ENCODE results near the gene PRDM15.

PRDM15 gene

GRCh38 chr21:41890355-41890754 is 11.2 kb upstream of the PRDM15 start:
- ChIA-PET POLR2A (ENCODE audit: low non-redundant PET) (no interaction called here), CTCF (no interaction called here)
- no peak for DNase-seq (ENCODE audit: low spot score)
- TF ChIP-seq, protein P1, sequence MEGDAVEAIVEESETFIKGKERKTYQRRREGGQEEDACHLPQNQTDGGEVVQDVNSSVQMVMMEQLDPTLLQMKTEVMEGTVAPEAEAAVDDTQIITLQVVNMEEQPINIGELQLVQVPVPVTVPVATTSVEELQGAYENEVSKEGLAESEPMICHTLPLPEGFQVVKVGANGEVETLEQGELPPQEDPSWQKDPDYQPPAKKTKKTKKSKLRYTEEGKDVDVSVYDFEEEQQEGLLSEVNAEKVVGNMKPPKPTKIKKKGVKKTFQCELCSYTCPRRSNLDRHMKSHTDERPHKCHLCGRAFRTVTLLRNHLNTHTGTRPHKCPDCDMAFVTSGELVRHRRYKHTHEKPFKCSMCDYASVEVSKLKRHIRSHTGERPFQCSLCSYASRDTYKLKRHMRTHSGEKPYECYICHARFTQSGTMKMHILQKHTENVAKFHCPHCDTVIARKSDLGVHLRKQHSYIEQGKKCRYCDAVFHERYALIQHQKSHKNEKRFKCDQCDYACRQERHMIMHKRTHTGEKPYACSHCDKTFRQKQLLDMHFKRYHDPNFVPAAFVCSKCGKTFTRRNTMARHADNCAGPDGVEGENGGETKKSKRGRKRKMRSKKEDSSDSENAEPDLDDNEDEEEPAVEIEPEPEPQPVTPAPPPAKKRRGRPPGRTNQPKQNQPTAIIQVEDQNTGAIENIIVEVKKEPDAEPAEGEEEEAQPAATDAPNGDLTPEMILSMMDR (conservative IDR thresholded peaks at IDR 0.05; ENCODE audit: low read depth) = no peak
- no peak overlapping the region for H3K27ac ChIP-seq

DNA sequence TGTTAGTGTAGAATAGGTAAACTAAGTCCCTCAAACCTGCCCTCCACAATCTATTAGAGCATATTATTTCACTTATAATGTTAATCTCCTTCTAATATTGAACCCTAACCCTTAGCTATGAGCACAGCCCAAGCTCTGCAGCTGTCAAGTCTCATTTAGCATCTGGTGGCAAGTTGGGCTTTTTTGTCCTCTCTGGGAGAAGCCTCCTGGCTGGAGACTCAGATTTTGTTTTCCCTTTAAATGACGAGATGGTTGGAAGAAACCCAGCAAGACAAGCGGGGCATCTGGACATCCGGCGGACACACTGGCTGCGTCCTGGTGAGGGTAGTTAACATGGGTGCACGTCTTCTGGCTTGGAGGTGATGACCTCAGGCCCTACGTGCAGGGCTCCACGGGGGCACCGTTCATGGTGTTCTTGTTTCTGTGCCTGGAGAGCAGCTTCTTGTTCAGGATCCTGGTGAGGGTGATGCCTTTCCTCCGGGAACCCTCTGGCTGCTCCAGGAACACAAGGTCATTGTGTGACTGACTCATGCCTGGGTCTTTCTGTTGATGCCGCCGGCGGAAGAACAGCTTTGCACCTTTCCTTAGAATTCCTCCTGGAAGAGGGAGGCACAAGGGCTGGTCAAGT is 9.7 kb upstream of the PRDM15 start:
- TF ChIP-seq, protein P1 (conservative IDR thresholded peaks at IDR 0.05; ENCODE audit: low read depth) = no peak
- no peak for DNase-seq (ENCODE audit: low spot score)
- no peak overlapping the region for H3K27ac ChIP-seq
- ChIA-PET POLR2A (ENCODE audit: low non-redundant PET) (no interaction called here), CTCF (no interaction called here)

- ChIA-PET POLR2A (ENCODE audit: low non-redundant PET) (no interaction called here), CTCF (no interaction called here)
- no peak overlapping the region for H3K27ac ChIP-seq
- TF ChIP-seq, protein P1 (conservative IDR thresholded peaks at IDR 0.05; ENCODE audit: low read depth) = no peak
- DNase-seq (ENCODE audit: low spot score) = no peak
Observed at GRCh38 chr21:41887667-41888066, 8.5 kb upstream of the PRDM15 start.

GRCh38 chr21:41886328-41886727 is 7.2 kb upstream of the PRDM15 start:
- CTCF ChIA-PET = interaction anchor here (0.5 to 1.1 kb wide), 2 partner anchors 16 to 239 kb away, joined by 3 read pairs; no protein-coding TSS in a partner anchor
- no peak for DNase-seq (ENCODE audit: low spot score)
- TF ChIP-seq, protein P1 (conservative IDR thresholded peaks at IDR 0.05; ENCODE audit: low read depth) = no peak
- no peak overlapping the region for H3K27ac ChIP-seq
- POLR2A ChIA-PET (ENCODE audit: low non-redundant PET) = no interaction called here

DNA sequence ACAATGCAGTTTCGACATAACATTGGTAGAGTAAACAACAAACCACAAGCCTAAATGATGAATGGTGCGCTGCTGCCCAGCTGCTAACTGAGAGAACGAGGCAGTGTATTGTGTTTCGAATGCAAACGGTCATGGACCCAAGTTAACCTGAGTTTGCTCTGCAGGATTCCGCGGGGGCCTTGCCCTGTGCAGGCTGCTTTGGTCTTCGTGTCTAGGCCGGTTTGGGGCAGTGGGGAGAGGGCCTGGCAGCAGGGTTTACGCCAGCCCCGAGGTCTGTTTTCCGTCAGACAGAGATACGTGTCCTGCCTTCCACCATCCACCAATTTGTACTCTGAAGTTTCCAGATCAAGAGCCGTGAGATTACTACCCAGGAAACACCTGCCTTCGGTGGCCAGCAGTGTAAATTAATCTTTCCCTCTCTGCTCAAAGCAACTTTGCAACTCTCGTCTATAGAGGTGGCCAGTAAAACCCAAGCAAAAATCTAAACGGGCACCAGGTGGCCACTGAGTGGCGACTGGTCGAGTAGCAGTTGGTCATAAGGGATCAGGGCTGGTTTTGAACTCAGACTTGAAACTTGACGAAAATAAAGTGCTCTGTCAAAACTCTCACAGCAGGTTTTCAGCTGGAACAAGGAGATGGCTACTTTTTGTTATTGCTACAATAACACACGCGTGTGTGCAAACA is 6.3 kb upstream of the PRDM15 start:
- TF ChIP-seq, protein P1 (conservative IDR thresholded peaks at IDR 0.05; ENCODE audit: low read depth) = no peak
- DNase-seq (ENCODE audit: low spot score) = no peak
- ChIA-PET POLR2A (ENCODE audit: low non-redundant PET) (no interaction called here), CTCF (interaction anchor here (0.5 to 1.1 kb wide), 2 partner anchors 17 to 239 kb away, joined by 3 read pairs; no protein-coding TSS in a partner anchor)
- H3K27ac ChIP-seq = no peak overlapping the region

GRCh38 chr21:41884501-41885030 is 5.4 kb upstream of the PRDM15 start:
- ChIA-PET CTCF (no interaction called here), POLR2A (ENCODE audit: low non-redundant PET) (no interaction called here)
- no peak for DNase-seq (ENCODE audit: low spot score)
- H3K27ac ChIP-seq = no peak overlapping the region
- TF ChIP-seq, protein P1 (conservative IDR thresholded peaks at IDR 0.05; ENCODE audit: low read depth) = no peak

Measured in RWPE1 (cell line).